ENCODE measurements around the gene DCANP1.

Gene DCANP1

GRCh38 chr5:135455876-135456237, 8.7 kb upstream of the DCANP1 start:
- H3K4me3 ChIP-seq (ENCODE audit: low read depth, low read length), result no peak overlapping the region
- no peak for TF ChIP-seq CTCF (IDR thresholded peaks at IDR 0.05; ENCODE audit: borderline replicate concordance, insufficient read depth, low read depth, low read length)

GRCh38 chr5:135454946-135455345, 7.8 kb upstream of the DCANP1 start:
- TF ChIP-seq CTCF (IDR thresholded peaks at IDR 0.05; ENCODE audit: borderline replicate concordance, insufficient read depth, low read depth, low read length), result no peak

GRCh38 chr5:135453613-135454012, 6.5 kb upstream of the DCANP1 start:
- no peak overlapping the region for H3K4me3 ChIP-seq (ENCODE audit: low read depth, low read length)
- no peak for TF ChIP-seq CTCF (IDR thresholded peaks at IDR 0.05; ENCODE audit: borderline replicate concordance, insufficient read depth, low read depth, low read length)

More at GRCh38 chr5:135454946-135455345, 7.8 kb upstream of the DCANP1 start:
- H3K4me3 ChIP-seq (ENCODE audit: low read depth, low read length), result no peak overlapping the region

- no peak for TF ChIP-seq CTCF (IDR thresholded peaks at IDR 0.05; ENCODE audit: borderline replicate concordance, insufficient read depth, low read depth, low read length)
These were observed 5.3 kb upstream of the DCANP1 start, which contains the start of gene TIFAB for GRCh38 chr5:135452321-135453030. Gene TIFAB (minus strand): TSS chr5:135452351. CDS start chr5:135449939, 2,412 bp downstream.

GRCh38 chr5:135451581-135452320, 4.6 kb upstream of the DCANP1 start:
- no peak overlapping the region for H3K4me3 ChIP-seq (ENCODE audit: low read depth, low read length)
- no peak for TF ChIP-seq CTCF (IDR thresholded peaks at IDR 0.05; ENCODE audit: borderline replicate concordance, insufficient read depth, low read depth, low read length)

More at GRCh38 chr5:135452321-135453030, 5.3 kb upstream of the DCANP1 start, which contains the start of gene TIFAB:
- no peak within 1 kb of the TSS for H3K4me3 ChIP-seq (ENCODE audit: low read depth, low read length)

- TF ChIP-seq CTCF (IDR thresholded peaks at IDR 0.05; ENCODE audit: borderline replicate concordance, insufficient read depth, low read depth, low read length), result no peak
- H3K4me3 ChIP-seq (ENCODE audit: low read depth, low read length), result no peak overlapping the region
These were observed 3.8 kb upstream of the DCANP1 start for GRCh38 chr5:135450952-135451351.

All from GM12875 (cell line).